Immature natural killer cell (primary cell): Measurements from ENCODE around the gene CCDC85C. TPM values are rescaled to one million over a fixed set of nuclear protein-coding genes. Genes with fewer than 3 reads are reported as not detected.

ENCODE experiments used
- DNase-seq, 3 donors: peaks; one replicate each; pipeline ENCODE4 v3.0.0; 2022; ENCODE audit warnings: mixed read lengths in 1 of 3
- H3K27ac Mint-ChIP-seq, 6 donors: one replicate each; pipeline ENCODE4 v1.8.0; 2020; ENCODE audit warnings: mixed read lengths in 6 of 6, mild to moderate bottlenecking in 5 of 6, inconsistent platforms in 4 of 6, moderate library complexity in 3 of 6
- H3K27me3 Mint-ChIP-seq, 3 donors: one replicate each; pipeline ENCODE4 v1.8.0; 2020 to 2021; ENCODE audit warnings: low read depth in 3 of 3, mild to moderate bottlenecking in 3 of 3, mixed read lengths in 3 of 3, moderate library complexity in 3 of 3, inconsistent platforms in 1 of 3
- H3K36me3 Mint-ChIP-seq, 3 donors: one replicate each; pipeline ENCODE4 v1.8.0; 2020; ENCODE audit warnings: mixed read lengths in 3 of 3, inconsistent platforms in 2 of 3, mild to moderate bottlenecking in 2 of 3
- H3K4me1 Mint-ChIP-seq, 2 donors: one replicate each; pipeline ENCODE4 v1.8.0; 2020; ENCODE audit warnings: inconsistent platforms in 2 of 2, mild to moderate bottlenecking in 2 of 2, mixed read lengths in 2 of 2, moderate library complexity in 1 of 2
- H3K4me3 Mint-ChIP-seq, 5 donors: one replicate each; pipeline ENCODE4 v1.8.0; 2020; ENCODE audit warnings: mild to moderate bottlenecking in 5 of 5, mixed read lengths in 5 of 5, inconsistent platforms in 3 of 5, moderate library complexity in 3 of 5
- H3K9me3 Mint-ChIP-seq, 6 donors: one replicate each; pipeline ENCODE4 v1.8.0; 2020; ENCODE audit warnings: mild to moderate bottlenecking in 6 of 6, mixed read lengths in 6 of 6, inconsistent platforms in 4 of 6, moderate library complexity in 3 of 6
- polyA plus RNA-seq, 3 donors: library from polyadenylated mRNA; unstranded; fragments of 300-500 nt; fragmentation: Illumina TruSeq; gene quantifications; one replicate each; pipeline ENCODE4 v1.2.3, GENCODE V29; 2021

CCDC85C gene
- polyA plus RNA-seq, 3 donors from 2014 or later, result 0.27 to 0.83 (median 0.35) TPM

DNA sequence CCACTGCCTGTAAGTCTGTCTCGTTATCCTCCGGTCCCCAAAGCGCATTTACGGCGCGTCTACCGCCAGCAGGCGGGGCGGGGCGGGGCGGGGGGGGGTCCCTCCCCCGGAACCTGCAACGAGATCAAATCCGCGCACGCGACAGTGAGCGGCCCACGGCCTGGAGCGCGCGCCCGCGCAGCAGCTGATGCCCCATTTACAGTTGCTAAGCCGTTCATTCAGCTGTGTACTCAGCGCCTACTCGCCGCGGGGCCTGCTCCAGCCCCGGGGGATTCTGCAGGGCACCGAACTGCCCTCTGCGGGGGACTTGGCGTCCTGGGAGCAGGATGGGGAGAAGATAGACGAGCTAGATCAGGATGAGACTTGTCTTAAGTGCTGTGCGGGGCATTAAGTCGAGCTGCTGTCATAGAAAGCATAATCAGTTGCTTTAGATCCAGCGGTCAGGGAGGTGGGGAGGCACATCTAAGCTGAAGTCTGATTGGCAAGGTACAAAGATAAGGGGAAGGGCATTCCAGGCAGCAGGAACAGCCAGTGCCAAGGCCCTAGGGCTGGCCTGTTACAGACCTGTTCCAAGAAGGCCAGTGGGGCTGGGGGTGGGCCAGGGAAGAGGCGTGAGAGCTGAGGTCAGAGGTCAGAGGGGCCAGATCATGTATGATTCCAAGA, 1.4 kb upstream of the CCDC85C start:
- peak; percentile 67 to 78 (median 72) for DNase-seq
- peak overlapping the region; percentile 53 to 92 (median 88) for H3K27ac Mint-ChIP-seq
- peaks cover 0 to 14% (median 7%) of the 10 kb centered on the region in 3 donors for H3K27me3 Mint-ChIP-seq
- H3K4me3 Mint-ChIP-seq, result peak overlapping the region; percentile 84 to 95 (median 86)
- H3K9me3 Mint-ChIP-seq, result no peaks in the 10 kb centered on the region
- no peaks in the 10 kb centered on the region for H3K36me3 Mint-ChIP-seq
- H3K4me1 Mint-ChIP-seq, result peaks cover 16 to 32% of the 10 kb centered on the region in 2 donors

DNA sequence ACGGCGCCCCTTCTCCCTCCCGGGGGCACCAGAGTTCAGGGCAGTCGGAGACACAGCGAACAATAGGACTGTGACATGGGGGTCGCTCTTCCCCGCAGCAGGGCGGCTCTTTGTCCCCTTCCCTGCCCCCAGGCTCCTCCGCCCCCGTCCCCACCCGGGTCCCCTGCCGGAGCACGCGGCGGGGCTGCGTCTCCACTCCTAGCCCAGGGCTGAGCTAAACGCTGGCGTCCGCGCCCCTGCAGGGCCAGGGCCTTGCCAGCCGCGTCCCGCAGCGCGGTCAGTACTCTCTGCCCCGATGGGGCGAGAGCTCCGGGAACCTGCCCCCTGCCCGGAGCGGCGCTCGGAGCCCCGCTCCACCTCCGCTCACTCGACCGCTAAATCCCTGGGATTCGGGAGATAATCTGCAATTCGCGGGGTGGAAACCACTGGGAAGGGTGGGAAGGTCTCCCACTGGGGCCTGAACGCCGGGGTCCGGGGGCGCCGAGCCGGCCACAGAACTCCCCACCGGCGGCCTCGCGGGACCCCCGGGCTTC, 825 bp upstream of the CCDC85C start:
- Mint-ChIP-seq H3K27ac (peak overlapping the region; percentile 46 to 89 (median 78)), H3K9me3 (no peaks in the 10 kb centered on the region), H3K36me3 (no peaks in the 10 kb centered on the region), H3K27me3 (peaks cover 0 to 14% (median 7%) of the 10 kb centered on the region in 3 donors), H3K4me3 (peak overlapping the region; percentile 84 to 95 (median 86)), H3K4me1 (peaks cover 16 to 32% of the 10 kb centered on the region in 2 donors)
- peak in 1 of 3 donors; percentile 29 for DNase-seq

DNA sequence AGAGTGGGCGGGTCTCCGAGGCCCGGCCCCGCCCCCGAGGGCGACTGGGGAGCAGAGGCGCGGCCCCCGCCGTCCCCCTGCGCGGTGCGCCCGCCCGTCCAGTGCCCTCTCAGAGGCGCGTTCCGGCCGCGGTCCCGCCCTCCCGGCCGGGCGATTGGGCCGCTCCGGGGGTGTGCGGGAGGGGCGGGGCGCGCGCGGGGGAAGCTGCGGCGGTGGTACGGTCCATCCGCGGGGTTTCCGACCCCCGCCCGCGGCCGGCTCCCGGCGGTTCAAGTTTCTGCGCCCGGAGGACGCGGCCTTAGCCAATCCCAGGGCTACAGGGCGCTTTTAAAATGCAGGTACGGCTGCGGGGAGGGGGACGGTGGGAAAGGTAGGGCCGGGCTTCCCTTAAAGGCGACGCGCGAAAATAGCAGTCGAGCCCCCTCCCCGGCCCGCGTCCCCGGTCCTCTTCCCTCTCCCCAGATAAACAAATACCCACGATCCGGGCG, 315 bp upstream of the CCDC85C start:
- Mint-ChIP-seq H3K36me3 (no peaks in the 10 kb centered on the region), H3K9me3 (no peaks in the 10 kb centered on the region), H3K4me1 (peaks cover 16 to 26% of the 10 kb centered on the region in 2 donors), H3K27ac (peak overlapping the region in 5 of 6 donors; percentile 46 to 86 (median 71)), H3K27me3 (peaks cover 0 to 14% (median 5%) of the 10 kb centered on the region in 3 donors), H3K4me3 (peak overlapping the region; percentile 84 to 95 (median 86))
- DNase-seq, result peak; percentile 96 to 98 (median 97)

DNA sequence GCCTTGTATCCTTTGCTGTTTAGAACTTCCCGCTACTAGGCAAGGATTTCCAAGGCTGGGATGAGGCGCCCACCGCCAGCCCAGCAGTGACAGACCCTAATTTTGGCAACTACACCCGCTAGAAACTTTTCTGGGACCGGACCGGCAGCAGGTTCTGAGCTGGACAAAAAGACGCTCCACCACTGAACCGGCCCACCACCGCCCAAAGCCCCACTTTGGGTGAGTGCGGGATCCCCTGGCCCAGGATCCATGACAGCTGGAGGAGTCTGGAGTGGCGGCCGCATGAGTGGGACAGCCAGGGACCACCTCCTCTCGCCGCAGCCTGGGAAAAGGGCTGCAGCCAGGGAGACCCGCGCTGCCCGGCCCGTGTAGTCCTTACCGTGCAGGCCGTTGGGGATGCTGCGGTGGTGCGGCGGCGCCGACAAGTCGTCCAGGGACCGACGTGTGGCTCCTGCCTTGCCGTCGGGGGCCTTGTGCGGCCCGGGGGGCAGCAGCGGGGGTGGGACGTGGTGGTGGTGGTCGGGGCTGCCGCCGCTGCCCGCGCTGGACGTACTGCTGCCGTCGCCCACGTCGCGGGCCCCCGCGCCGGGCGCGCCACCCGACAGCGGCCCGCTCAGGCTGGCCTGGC, 1.1 kb downstream of the CCDC85C start:
- Mint-ChIP-seq H3K36me3 (no peaks in the 10 kb centered on the region), H3K9me3 (no peaks in the 10 kb centered on the region), H3K4me1 (peaks cover 16 to 20% of the 10 kb centered on the region in 2 donors), H3K27me3 (peaks cover 0 to 14% (median 5%) of the 10 kb centered on the region in 3 donors), H3K4me3 (peak overlapping the region; percentile 63 to 80 (median 74)), H3K27ac (peak overlapping the region in 1 of 6 donors; percentile 40)
- DNase-seq, result no peak

DNA sequence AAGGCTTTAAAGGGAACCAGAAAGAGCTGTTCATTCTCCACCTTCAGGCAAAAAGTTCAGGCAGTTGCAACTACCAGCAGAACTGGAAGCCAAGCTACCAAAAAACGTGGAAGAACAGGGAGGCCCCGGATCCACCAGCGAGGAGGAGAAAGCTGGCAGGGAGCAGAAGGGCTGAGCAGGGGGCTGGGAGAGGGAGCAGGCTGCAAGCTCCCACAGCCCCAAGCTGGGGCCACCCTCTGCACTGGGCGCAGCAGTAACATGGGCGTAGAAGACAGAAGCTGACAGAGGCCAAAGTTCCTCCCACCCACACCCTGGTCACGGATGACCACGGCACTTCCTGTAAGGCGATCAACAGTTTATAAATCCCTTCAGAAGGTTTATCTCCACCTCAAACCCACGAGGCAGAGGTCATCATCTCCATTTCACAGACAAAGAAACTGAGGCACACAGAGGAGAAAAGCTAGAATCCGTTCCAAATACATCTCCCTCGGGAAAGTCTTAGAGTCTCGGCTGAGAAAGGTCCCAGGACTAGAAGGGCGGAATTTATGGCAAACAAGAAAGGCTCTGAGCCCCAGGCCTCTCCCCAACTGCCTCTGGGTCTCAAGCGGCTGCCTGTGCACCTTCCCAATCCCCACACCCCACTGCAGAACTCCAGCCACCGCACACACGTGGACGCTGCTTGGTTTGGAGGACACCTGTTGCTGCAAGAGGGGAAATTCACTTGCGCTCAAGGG, 1.8 kb downstream of the CCDC85C start:
- Mint-ChIP-seq H3K27me3 (peaks cover 0 to 12% (median 5%) of the 10 kb centered on the region in 3 donors), H3K27ac (peak overlapping the region in 3 of 6 donors; percentile 33 to 77 (median 40)), H3K9me3 (no peaks in the 10 kb centered on the region), H3K4me1 (peaks cover 16 to 20% of the 10 kb centered on the region in 2 donors), H3K4me3 (peak overlapping the region; percentile 64 to 80 (median 79)), H3K36me3 (no peaks in the 10 kb centered on the region)
- DNase-seq, result peak in 1 of 3 donors; percentile 9

DNA sequence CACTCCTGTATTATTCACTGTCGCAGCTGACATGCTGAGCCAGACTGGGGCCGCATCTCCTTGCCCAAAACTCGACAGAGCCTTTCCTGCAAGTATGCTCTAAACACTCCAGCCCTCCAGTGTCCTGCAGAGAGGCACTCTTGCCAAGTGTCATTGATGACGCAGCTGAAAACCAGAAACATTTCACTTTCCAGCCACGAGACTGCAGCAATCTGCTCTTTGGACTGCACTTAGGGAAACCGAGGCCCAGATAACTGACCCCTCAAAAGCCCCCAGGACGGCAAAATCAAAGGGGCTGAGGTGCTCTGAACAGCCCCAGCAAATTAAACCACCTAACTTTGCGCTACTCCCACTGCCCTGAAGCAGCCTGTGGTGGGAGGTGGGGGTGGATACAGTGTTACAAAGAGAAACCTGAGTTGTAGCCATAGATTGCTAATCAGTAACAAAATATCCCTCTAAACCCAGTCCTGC, 2.6 kb downstream of the CCDC85C start:
- H3K9me3 Mint-ChIP-seq, result no peaks in the 10 kb centered on the region
- H3K4me1 Mint-ChIP-seq, result peaks cover 16 to 20% of the 10 kb centered on the region in 2 donors
- H3K27ac Mint-ChIP-seq, result peak overlapping the region in 2 of 6 donors; percentile 36 to 53
- H3K36me3 Mint-ChIP-seq, result no peaks in the 10 kb centered on the region
- H3K4me3 Mint-ChIP-seq, result peak overlapping the region in 3 of 5 donors; percentile 68 to 80 (median 74)
- DNase-seq, result no peak
- peaks cover 0 to 10% (median 5%) of the 10 kb centered on the region in 3 donors for H3K27me3 Mint-ChIP-seq

DNA sequence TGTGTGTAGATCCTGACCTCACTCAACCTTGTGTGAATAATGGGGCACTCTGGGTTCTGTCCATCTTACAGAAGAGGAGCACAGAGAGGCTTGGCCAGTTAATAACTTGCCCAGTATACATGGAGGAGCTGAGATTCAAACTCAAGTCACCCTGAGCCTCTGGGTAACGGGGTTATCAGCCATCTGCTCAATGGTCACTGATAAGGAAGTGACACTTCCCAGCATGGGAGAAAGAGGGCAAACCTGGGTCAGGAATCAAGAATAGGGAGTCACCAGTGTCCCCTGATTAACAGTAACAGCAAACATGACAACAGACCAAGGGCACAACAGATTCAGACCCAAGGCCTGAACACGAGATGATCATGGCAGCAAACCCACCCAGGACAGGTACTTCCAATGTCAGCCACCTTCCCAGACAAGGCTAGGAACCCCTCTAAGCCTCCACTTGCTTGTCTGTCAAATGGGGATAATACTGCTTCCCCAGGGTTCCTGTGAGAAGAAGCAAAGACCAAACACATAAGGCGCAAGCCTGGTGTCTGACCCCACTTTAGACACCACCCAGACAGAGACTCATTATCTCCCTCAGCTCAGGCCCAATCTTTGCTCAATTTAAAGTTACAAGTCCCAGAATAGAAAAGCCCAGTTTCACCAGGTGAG, 3.6 kb downstream of the CCDC85C start:
- H3K4me3 Mint-ChIP-seq, result no peak overlapping the region
- H3K27me3 Mint-ChIP-seq, result peaks cover 0 to 10% (median 3%) of the 10 kb centered on the region in 3 donors
- no peak overlapping the region for H3K27ac Mint-ChIP-seq
- no peak for DNase-seq
- H3K36me3 Mint-ChIP-seq, result no peaks in the 10 kb centered on the region
- no peaks in the 10 kb centered on the region for H3K9me3 Mint-ChIP-seq
- peaks cover 14 to 16% of the 10 kb centered on the region in 2 donors for H3K4me1 Mint-ChIP-seq

DNA sequence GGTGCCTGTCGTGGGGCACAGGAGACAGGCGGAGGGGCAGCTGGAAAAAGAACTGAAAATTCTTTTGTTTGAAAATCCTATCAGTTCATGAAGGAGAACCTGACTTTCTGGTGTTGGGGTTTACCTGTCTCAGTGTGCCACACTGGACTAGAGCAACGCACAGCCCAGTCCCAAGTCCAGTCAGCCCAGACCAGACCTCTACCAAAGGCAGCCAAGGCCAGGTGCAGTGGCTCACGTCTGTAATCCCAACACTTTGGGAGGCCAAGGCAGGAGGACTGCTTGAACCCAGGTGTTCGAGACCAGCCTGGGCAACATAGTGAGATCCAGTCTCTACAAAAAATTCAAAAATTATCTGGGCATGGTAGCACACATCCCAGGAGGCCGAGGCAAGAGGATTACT, 4.6 kb downstream of the CCDC85C start:
- peaks cover 23% of the 10 kb centered on the region in 2 donors for H3K4me1 Mint-ChIP-seq
- no peak overlapping the region for H3K4me3 Mint-ChIP-seq
- H3K27me3 Mint-ChIP-seq, result peaks cover 2 to 9% (median 3%) of the 10 kb centered on the region in 3 donors
- no peaks in the 10 kb centered on the region for H3K9me3 Mint-ChIP-seq
- no peak for DNase-seq
- H3K27ac Mint-ChIP-seq, result no peak overlapping the region
- H3K36me3 Mint-ChIP-seq, result no peaks in the 10 kb centered on the region

DNA sequence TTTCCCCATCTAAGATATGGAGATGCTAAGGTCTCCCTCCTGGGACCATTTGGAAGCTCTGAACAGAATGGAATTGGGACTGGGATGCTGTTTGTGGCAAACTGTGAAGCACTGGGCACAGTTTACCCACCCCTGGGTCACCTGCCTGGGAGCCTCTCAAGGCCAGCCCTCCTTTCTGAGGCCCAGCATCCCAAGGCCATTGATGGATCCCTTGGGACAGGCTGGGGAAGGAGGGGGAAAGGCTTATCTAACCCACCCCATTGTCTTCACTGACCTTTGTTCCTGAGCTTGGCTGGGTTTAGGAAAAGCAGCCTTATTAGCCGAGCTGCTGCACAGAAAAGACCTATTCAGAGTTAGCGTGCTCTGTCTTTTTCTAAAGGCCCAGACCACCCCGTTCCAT, 5.2 kb downstream of the CCDC85C start:
- H3K27me3 Mint-ChIP-seq, result peaks cover 2 to 8% (median 3%) of the 10 kb centered on the region in 3 donors
- H3K36me3 Mint-ChIP-seq, result no peaks in the 10 kb centered on the region

DNA sequence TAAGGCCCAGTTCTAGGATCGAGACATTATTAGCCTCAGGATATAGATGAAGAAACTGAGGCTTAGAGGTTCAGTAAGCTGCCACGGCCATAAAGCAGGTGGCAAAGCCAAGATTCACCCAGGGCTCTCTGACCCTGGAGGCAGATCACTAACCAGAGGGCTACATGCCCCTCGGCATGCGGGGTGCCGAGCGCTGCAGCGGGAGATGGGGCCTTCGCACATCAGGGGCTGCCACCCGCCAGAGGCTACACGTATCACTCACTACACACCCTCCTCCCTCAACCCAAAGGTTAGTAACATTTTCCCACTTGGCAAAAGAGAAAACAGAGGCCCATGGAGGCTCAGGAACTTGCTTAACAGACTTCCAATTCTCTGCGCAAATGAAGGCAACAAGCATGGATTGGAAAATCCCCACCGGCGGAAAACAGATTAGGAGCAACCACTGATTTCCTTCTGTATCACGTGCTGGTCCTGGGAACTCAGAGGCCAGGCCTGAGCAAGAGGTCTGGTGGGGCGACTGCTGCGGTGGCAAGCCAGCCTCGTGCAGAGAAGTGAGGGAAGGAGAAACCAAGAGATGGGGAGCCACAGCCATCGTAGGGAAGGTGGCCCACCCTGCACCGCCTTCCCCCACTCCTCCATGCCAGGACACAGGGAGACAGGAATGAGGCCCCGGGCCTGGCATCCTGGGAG, 6.0 kb downstream of the CCDC85C start:
- H3K27ac Mint-ChIP-seq, result no peak overlapping the region

More for the DNA sequence above, 5.2 kb downstream of the CCDC85C start:
- Mint-ChIP-seq H3K4me1 (peaks cover 23% of the 10 kb centered on the region in 2 donors), H3K27ac (no peak overlapping the region), H3K9me3 (no peaks in the 10 kb centered on the region), H3K4me3 (no peak overlapping the region)
- no peak for DNase-seq

DNA sequence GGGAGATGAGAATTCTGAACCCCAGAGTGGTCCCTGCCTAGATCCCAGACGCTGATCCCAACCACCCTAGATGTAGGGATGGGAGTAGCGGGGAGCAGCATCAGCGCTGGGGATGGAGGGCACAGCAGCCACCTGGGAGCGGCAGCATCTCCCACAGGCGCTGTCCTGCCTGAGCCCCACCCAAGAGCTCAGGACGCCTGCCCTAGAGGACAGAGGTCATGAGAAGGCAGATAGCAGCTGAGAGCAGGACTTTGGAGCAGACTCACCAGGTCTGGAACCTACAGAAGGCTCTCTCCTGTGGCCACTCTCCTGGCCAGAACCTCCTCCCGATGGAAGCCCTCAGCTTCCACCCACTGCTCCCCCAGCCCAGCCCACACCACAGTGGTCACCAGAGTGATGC, 7.2 kb downstream of the CCDC85C start:
- no peak overlapping the region for H3K4me3 Mint-ChIP-seq
- no peaks in the 10 kb centered on the region for H3K36me3 Mint-ChIP-seq
- no peaks in the 10 kb centered on the region for H3K9me3 Mint-ChIP-seq
- no peak overlapping the region for H3K27ac Mint-ChIP-seq
- H3K27me3 Mint-ChIP-seq, result peaks cover 0 to 3% (median 2%) of the 10 kb centered on the region in 3 donors
- DNase-seq, result no peak
- peaks cover 13% of the 10 kb centered on the region in 2 donors for H3K4me1 Mint-ChIP-seq

More for the DNA sequence above, 6.0 kb downstream of the CCDC85C start:
- Mint-ChIP-seq H3K4me1 (peaks cover 23% of the 10 kb centered on the region in 2 donors), H3K27me3 (peaks cover 2 to 8% (median 3%) of the 10 kb centered on the region in 3 donors), H3K36me3 (no peaks in the 10 kb centered on the region), H3K9me3 (no peaks in the 10 kb centered on the region), H3K4me3 (no peak overlapping the region)
- no peak for DNase-seq

DNA sequence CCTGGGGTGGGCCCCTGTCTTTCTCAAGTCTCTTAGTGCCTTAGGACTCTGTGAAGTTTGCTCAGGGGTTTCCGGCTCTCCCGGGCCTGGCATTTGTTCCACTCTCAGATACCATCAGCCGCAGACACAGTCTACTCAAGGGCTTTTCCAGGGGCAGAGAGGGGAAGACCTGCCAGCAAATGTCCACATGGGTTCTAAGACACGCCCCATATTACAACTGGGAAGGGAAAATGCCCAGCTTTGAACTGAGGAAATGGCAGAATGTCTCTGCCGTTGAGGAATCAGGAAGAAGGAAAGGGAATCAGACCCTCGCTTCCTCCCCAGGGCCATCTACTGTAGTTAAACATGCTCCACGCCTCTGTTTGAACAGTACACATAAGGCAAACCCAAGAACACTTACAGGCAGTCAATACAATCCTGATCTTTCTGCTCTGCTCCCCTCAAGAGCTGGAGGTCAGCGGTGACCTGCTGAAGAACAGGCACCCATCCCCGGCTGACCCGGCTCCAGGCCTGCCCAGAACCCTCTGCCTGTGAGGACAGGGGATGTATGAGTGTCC, 7.9 kb downstream of the CCDC85C start:
- Mint-ChIP-seq H3K9me3 (no peaks in the 10 kb centered on the region), H3K27me3 (peaks cover 0 to 3% (median 2%) of the 10 kb centered on the region in 3 donors), H3K4me3 (peak overlapping the region in 1 of 5 donors; percentile 38), H3K27ac (peak overlapping the region in 4 of 6 donors; percentile 19 to 74 (median 52)), H3K4me1 (peaks cover 11 to 13% of the 10 kb centered on the region in 2 donors), H3K36me3 (no peaks in the 10 kb centered on the region)
- no peak for DNase-seq
